Body of pancreas (tissue), 4 donors: ENCODE measurements around the gene ANKRD13D.

Experiments
- POLR2A ChIP-seq, 3 donors: fragments of 450-650 bp; IDR thresholded peaks; one replicate each; pipeline ENCODE4 v1.6.1; 2016; ENCODE audit warnings: antibody characterized with exemption in 3 of 3, mild to moderate bottlenecking in 2 of 3
- TF ChIP-seq, protein P1 (sequence below), 7 experiments: fragments of 450-650 bp in 4 of 7; fragments of 200-600 bp in 3 of 7; sonication (generic) in 3 of 7; IDR thresholded peaks; one replicate each; pipeline ENCODE4 v1.5.1; 2016 to 2019; ENCODE audit warnings: antibody characterized with exemption in 7 of 7

DNA sequence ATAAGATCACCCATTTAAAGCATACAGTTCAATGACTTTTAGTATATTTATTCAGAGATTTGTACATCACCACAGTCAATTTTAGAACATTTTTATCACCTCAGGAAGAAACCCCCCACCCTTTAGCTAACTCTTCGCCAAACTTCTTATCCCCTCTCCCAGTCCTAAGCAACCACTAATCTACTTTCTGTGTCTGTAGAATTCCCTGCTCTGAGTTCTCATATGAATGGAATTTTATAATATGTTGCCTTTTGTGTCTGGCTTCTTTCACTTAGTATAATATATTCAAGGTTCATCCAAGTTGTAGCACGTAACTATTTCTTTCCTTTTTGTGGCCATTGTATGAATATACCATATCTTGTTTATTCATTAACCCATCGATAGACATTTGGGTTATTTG, 3.6 kb downstream of the ANKRD13D start:
- TF ChIP-seq, protein P1, sequence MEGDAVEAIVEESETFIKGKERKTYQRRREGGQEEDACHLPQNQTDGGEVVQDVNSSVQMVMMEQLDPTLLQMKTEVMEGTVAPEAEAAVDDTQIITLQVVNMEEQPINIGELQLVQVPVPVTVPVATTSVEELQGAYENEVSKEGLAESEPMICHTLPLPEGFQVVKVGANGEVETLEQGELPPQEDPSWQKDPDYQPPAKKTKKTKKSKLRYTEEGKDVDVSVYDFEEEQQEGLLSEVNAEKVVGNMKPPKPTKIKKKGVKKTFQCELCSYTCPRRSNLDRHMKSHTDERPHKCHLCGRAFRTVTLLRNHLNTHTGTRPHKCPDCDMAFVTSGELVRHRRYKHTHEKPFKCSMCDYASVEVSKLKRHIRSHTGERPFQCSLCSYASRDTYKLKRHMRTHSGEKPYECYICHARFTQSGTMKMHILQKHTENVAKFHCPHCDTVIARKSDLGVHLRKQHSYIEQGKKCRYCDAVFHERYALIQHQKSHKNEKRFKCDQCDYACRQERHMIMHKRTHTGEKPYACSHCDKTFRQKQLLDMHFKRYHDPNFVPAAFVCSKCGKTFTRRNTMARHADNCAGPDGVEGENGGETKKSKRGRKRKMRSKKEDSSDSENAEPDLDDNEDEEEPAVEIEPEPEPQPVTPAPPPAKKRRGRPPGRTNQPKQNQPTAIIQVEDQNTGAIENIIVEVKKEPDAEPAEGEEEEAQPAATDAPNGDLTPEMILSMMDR (IDR thresholded peaks at IDR 0.05), result no peak
- no peak for TF ChIP-seq POLR2A (IDR thresholded peaks at IDR 0.05)
